Lung (tissue), 12 donors: ENCODE data around the gene GPR176. TPM values are rescaled to one million over a fixed set of nuclear protein-coding genes. Genes with fewer than 3 reads are reported as not detected.
"Not testable (repeated sequence)": the region's sequence is repeated elsewhere in the genome, so short reads cannot be mapped to it uniquely, and the experiment has no call there.

Experiments
- ATAC-seq: fragments of 200-7000 bp; cut with Tn5 transposase; one replicate; pipeline ENCODE4 v1.9.1; 2020; ENCODE audit warnings: moderate number of reproducible peaks; ENCODE audit not compliant: insufficient read depth, low FRiP score
- DNase-seq, 3 donors: peaks; one replicate each; pipeline ENCODE4 v3.0.0-alpha.2; 2013 to 2017
- H3K27ac ChIP-seq, 2 donors: one replicate each; pipeline ENCODE4 v1.5.1; 2013; ENCODE audit warnings: mild to moderate bottlenecking in 2 of 2, moderate library complexity in 2 of 2, control low read depth in 1 of 2, inconsistent platforms in 1 of 2, low read depth in 1 of 2, low read length in 1 of 2
- H3K27me3 ChIP-seq, 3 donors: one replicate each; pipeline ENCODE4 v1.5.1; 2013; ENCODE audit warnings: low read length in 2 of 3; ENCODE audit not compliant: control insufficient read depth in 3 of 3, insufficient read depth in 3 of 3
- H3K36me3 ChIP-seq, 4 donors: one replicate each; pipeline ENCODE4 v1.5.1; 2013; ENCODE audit warnings: low read length in 4 of 4, mild to moderate bottlenecking in 1 of 4, moderate library complexity in 1 of 4; ENCODE audit not compliant: control insufficient read depth in 4 of 4, insufficient read depth in 4 of 4
- H3K4me1 ChIP-seq, 5 donors: one replicate each; pipeline ENCODE4 v1.5.1; 2013; ENCODE audit warnings: low read length in 5 of 5, mild to moderate bottlenecking in 2 of 5, moderate library complexity in 1 of 5; ENCODE audit not compliant: control insufficient read depth in 5 of 5, insufficient read depth in 5 of 5
- H3K4me3 ChIP-seq: one replicate; pipeline ENCODE4 v1.5.1; 2013; ENCODE audit warnings: mild to moderate bottlenecking, control low read depth, moderate library complexity
- H3K9ac ChIP-seq, 2 donors: one replicate each; pipeline ENCODE4 v1.5.1; 2013; ENCODE audit warnings: low read length in 2 of 2, control low read depth in 1 of 2; ENCODE audit not compliant: insufficient read depth in 1 of 2
- H3K9me3 ChIP-seq, 4 donors: one replicate each; pipeline ENCODE4 v1.5.1; 2013; ENCODE audit warnings: low read length in 3 of 4, mild to moderate bottlenecking in 1 of 4, moderate library complexity in 1 of 4; ENCODE audit not compliant: control insufficient read depth in 4 of 4, insufficient read depth in 3 of 4
- CTCF ChIP-seq: IDR thresholded peaks from 2 replicates; pipeline ENCODE4 v1.5.1; 2012; ENCODE audit warnings: mild to moderate bottlenecking; ENCODE audit errors: control extremely low read depth, extremely low read depth
- WGBS, 2 donors: extraction: QIAGEN DNeasy Blood & Tissue Kit; methylation state at CpG; one replicate each; pipeline ENCODE4 v1.1.7; 2013; 5-methylcytosine and 5-hydroxymethylcytosine counted together
- polyA plus RNA-seq, 2 donors: library from polyadenylated mRNA; stranded (reverse); fragments of 200-250 nt; gene quantifications; one replicate each; pipeline ENCODE4 v1.2.1, GENCODE V29; 2013
- total RNA-seq, 2 donors: library from RNA; depleted of rRNA in 1 of 2; stranded (reverse); fragments of >200 nt in 1 of 2; gene quantifications; one replicate each; pipeline ENCODE4 v1.2.1, GENCODE V29; 2014 to 2021
- donor health status: control.
- donor health status: control.
- donor health status: Bipolar disorder and iron deficiency.
- donor health status: healthy.
- donor health status: DM: yes; HTN: yes; CAD: no.

The GPR176 gene
- total and polyA plus RNA-seq, 4 donors: 1.7 to 9.0 (median 6.6) TPM

- no peak for ATAC-seq
- no peak overlapping the region for H3K9ac ChIP-seq
- TF ChIP-seq CTCF: no peak
Observed at GRCh38 chr15:39817892-39818291, 102.2 kb downstream of the GPR176 start.

GRCh38 chr15:39814489-39814888 is 105.6 kb downstream of the GPR176 start:
- Histone ChIP-seq H3K4me1 (peaks cover 0 to 3% (median 0%) of the 10 kb centered on the region in 5 donors), H3K27ac (no peak overlapping the region), H3K36me3 (no peaks in the 10 kb centered on the region), H3K9me3 (no peaks in the 10 kb centered on the region), H3K9ac (no peak overlapping the region), H3K4me3 (no peak overlapping the region), H3K27me3 (no peaks in the 10 kb centered on the region)
- DNase-seq (no peak), ATAC-seq (no peak)
- TF ChIP-seq CTCF: no peak
- WGBS, 2 donors: 91 to 96% methylated on average over 1 of the region's 1 CpG

More at GRCh38 chr15:39817892-39818291, 102.2 kb downstream of the GPR176 start:
- H3K9me3 ChIP-seq: no peaks in the 10 kb centered on the region
- no peak for DNase-seq
- H3K4me3 ChIP-seq: no peak overlapping the region
- peaks cover 0 to 3% (median 0%) of the 10 kb centered on the region in 5 donors for H3K4me1 ChIP-seq
- no peak overlapping the region for H3K27ac ChIP-seq
- no peaks in the 10 kb centered on the region for H3K36me3 ChIP-seq
- no peaks in the 10 kb centered on the region for H3K27me3 ChIP-seq

GRCh38 chr15:39812651-39813050 is 107.4 kb downstream of the GPR176 start:
- H3K9me3 ChIP-seq, H3K27me3 ChIP-seq, H3K27ac ChIP-seq, DNase-seq, H3K4me1 ChIP-seq, H3K9ac ChIP-seq, ATAC-seq, H3K4me3 ChIP-seq, H3K36me3 ChIP-seq: not testable (repeated sequence)
- 96 to 97% methylated on average over 3 of the region's 3 CpGs for WGBS, 2 donors

GRCh38 chr15:39808909-39809308 is 111.2 kb downstream of the GPR176 start:
- no peaks in the 10 kb centered on the region for H3K4me1 ChIP-seq
- H3K27me3 ChIP-seq: no peaks in the 10 kb centered on the region
- ATAC-seq (no peak), DNase-seq (no peak)
- 71 to 78% methylated on average over 3 of the region's 3 CpGs for WGBS, 2 donors
- no peak for TF ChIP-seq CTCF
- H3K27ac ChIP-seq: no peak overlapping the region
- no peaks in the 10 kb centered on the region for H3K9me3 ChIP-seq
- no peak overlapping the region for H3K9ac ChIP-seq
- no peaks in the 10 kb centered on the region for H3K36me3 ChIP-seq
- no peak overlapping the region for H3K4me3 ChIP-seq
